ENCODE results near the gene PHGDH. TPM values are rescaled to one million over a fixed set of nuclear protein-coding genes. Genes with fewer than 3 reads are reported as not detected.
A peak's percentile ranks its signal among the peaks of the same experiment; 100 is the strongest.

Gene PHGDH
- total RNA-seq, 2 donors from 2014 or later, result 185 to 307 TPM

DNA sequence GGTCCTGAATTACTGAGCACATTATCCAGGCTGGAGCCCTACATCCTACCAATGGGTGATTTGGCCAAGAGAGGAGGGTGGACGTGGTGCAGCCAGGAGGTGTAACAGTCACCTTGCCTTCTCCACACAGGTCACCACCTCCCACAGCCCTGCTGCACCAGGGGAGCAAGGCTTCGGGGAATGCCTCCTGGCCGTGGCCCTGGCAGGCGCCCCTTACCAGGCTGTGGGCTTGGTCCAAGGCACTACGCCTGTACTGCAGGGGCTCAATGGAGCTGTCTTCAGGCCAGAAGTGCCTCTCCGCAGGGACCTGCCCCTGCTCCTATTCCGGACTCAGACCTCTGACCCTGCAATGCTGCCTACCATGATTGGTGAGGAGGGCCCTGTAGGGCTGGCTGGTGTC lies 30.9 kb downstream of the PHGDH start:
- intact Hi-C loops (cut with DNase I), result loop anchor here (5.0 kb wide), 1 partner anchor 65 kb away; no protein-coding TSS in a partner anchor
- no peak for DNase-seq (ENCODE audit: low spot score)
- Histone ChIP-seq H3K27me3 (replicated peaks; ENCODE audit: insufficient read depth) (no peaks in the 10 kb centered on the region), H3K4me1 (replicated peaks) (no peaks in the 10 kb centered on the region), H3K36me3 (no peaks in the 10 kb centered on the region), H3K9me3 (no peaks in the 10 kb centered on the region), H3K27ac (no peak overlapping the region), H3K4me3 (no peak overlapping the region)
- WGBS, result 84% methylated on average over 7 of the region's 7 CpGs
- no peak for TF ChIP-seq POLR2AphosphoS5 (IDR thresholded peaks at IDR 0.05)
- TF ChIP-seq, protein P1, sequence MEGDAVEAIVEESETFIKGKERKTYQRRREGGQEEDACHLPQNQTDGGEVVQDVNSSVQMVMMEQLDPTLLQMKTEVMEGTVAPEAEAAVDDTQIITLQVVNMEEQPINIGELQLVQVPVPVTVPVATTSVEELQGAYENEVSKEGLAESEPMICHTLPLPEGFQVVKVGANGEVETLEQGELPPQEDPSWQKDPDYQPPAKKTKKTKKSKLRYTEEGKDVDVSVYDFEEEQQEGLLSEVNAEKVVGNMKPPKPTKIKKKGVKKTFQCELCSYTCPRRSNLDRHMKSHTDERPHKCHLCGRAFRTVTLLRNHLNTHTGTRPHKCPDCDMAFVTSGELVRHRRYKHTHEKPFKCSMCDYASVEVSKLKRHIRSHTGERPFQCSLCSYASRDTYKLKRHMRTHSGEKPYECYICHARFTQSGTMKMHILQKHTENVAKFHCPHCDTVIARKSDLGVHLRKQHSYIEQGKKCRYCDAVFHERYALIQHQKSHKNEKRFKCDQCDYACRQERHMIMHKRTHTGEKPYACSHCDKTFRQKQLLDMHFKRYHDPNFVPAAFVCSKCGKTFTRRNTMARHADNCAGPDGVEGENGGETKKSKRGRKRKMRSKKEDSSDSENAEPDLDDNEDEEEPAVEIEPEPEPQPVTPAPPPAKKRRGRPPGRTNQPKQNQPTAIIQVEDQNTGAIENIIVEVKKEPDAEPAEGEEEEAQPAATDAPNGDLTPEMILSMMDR (IDR thresholded peaks at IDR 0.05), result no peak
- no peak for TF ChIP-seq POLR2A (IDR thresholded peaks at IDR 0.05)

DNA sequence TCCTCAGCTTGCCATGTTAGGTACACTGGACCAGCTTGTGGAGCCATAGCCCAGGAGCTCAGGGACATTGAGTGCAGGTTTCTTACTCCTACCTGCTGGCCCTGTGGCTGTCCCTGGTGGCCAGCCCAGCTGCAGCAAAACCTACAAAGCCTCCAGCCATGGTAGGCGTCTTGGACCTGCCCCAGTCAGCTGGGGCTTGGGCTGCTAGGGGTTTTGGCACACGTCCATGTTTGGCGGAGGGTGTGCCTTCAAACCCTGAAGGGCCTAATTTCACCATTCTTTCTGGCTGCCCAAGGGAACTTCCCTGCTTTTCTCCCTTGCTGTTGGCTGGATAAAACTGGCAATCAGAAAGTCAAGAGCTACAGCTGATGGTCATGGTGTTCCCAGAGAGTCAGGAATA lies 31.6 kb downstream of the PHGDH start:
- no peak for TF ChIP-seq POLR2A (IDR thresholded peaks at IDR 0.05)
- no peak for TF ChIP-seq POLR2AphosphoS5 (IDR thresholded peaks at IDR 0.05)
- TF ChIP-seq, protein P1 (IDR thresholded peaks at IDR 0.05), result no peak
- H3K4me3 ChIP-seq, result no peak overlapping the region
- H3K27ac ChIP-seq, result no peak overlapping the region
- H3K4me1 ChIP-seq (replicated peaks), result no peaks in the 10 kb centered on the region
- no peak for DNase-seq (ENCODE audit: low spot score)
- no peaks in the 10 kb centered on the region for H3K9me3 ChIP-seq
- no peaks in the 10 kb centered on the region for H3K27me3 ChIP-seq (replicated peaks; ENCODE audit: insufficient read depth)
- WGBS, result 41% methylated on average over 3 of the region's 3 CpGs
- intact Hi-C loops (cut with DNase I), result loop anchor here (5.0 kb wide), 1 partner anchor 64 kb away; no protein-coding TSS in a partner anchor
- H3K36me3 ChIP-seq, result no peaks in the 10 kb centered on the region

DNA sequence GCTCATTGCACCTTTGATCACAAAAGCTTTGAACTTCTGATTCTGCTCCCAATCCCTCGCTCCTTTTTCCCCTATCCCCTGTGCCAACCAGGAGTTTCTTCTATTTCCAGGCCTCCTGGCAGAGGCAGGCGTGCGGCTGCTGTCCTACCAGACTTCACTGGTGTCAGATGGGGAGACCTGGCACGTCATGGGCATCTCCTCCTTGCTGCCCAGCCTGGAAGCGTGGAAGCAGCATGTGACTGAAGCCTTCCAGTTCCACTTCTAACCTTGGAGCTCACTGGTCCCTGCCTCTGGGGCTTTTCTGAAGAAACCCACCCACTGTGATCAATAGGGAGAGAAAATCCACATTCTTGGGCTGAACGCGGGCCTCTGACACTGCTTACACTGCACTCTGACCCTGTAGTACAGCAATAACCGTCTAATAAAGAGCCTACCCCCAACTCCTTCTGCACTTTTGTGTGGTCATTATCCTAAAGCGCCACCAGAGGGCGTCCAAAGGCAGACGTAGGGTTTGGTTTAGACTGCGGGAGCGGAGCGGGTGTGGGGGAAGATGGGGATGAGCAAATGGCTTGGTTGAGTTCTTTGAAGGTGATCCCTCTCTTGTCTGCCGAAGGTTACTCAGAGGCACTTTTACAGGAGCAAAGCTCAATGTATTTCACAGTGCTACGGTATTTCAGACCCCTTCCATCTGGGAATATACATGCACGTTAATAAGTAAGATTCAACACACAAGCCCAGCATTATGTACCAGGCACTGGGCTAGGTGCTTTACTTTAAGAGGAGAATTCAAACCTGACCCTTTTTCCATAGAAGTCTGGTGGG lies 32.3 kb downstream of the PHGDH start:
- 34% methylated on average over 17 of the region's 17 CpGs for WGBS
- Histone ChIP-seq H3K4me3 (no peak overlapping the region), H3K27ac (no peak overlapping the region), H3K9me3 (no peaks in the 10 kb centered on the region), H3K36me3 (no peaks in the 10 kb centered on the region), H3K27me3 (replicated peaks; ENCODE audit: insufficient read depth) (no peaks in the 10 kb centered on the region), H3K4me1 (replicated peaks) (no peaks in the 10 kb centered on the region)
- intact Hi-C loops (cut with DNase I), result loop anchor here (5.0 kb wide), 1 partner anchor 63 kb away; no protein-coding TSS in a partner anchor
- peak; percentile 69 for DNase-seq (ENCODE audit: low spot score)
- TF ChIP-seq, protein P1 (IDR thresholded peaks at IDR 0.05), result peak; percentile 65 to 80 (median 76)
- TF ChIP-seq POLR2A (IDR thresholded peaks at IDR 0.05) (no peak), POLR2AphosphoS5 (IDR thresholded peaks at IDR 0.05) (peak; percentile 19)

DNA sequence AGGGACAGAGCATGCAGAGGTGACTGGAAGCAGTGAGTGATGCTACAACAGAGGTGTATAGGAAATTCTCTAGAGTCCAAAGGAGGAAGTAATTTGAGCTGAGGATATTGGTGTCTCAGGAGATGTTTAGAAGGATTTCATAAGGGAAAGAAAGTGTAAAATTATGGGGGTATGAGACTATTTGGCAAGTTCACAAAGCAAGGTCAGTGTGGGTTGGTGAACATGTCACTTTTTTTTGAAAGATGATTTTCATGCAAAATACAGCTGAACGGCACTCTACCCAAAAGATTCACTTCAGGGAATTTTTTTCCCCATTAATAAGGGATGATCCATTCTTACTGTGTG lies 32.8 kb downstream of the PHGDH start:
- no peak overlapping the region for H3K4me3 ChIP-seq
- no peaks in the 10 kb centered on the region for H3K4me1 ChIP-seq (replicated peaks)
- intact Hi-C loops (cut with DNase I), result loop anchor here (5.0 kb wide), 1 partner anchor 63 kb away; no protein-coding TSS in a partner anchor
- H3K36me3 ChIP-seq, result no peaks in the 10 kb centered on the region
- TF ChIP-seq POLR2AphosphoS5 (IDR thresholded peaks at IDR 0.05) (no peak), POLR2A (IDR thresholded peaks at IDR 0.05) (no peak)
- TF ChIP-seq, protein P1 (IDR thresholded peaks at IDR 0.05), result no peak
- H3K27me3 ChIP-seq (replicated peaks; ENCODE audit: insufficient read depth), result no peaks in the 10 kb centered on the region
- no peak for DNase-seq (ENCODE audit: low spot score)
- H3K9me3 ChIP-seq, result no peaks in the 10 kb centered on the region
- WGBS, result 93% methylated on average over 1 of the region's 1 CpG
- no peak overlapping the region for H3K27ac ChIP-seq

DNA sequence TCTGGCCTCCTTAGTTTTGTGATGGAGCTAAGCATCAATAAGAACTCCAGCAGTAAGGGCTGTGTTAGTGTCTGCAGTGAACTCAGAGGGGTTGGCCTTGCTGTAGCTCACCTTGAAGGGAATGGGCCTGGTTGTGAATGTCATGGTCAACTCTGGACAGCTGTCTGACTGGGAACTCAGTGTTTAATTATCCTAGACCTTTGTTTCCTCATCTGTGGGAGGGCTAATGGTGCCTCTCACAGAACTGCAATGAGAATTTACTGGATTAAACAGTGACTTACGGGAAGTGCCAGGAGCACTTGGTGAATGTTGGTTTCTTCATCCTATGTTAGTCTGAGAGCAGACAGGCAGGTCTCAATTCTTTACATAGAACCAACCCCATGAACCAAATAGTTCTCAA lies 33.3 kb downstream of the PHGDH start:
- no peaks in the 10 kb centered on the region for H3K9me3 ChIP-seq
- H3K27me3 ChIP-seq (replicated peaks; ENCODE audit: insufficient read depth), result no peaks in the 10 kb centered on the region
- 75% methylated on average over 1 of the region's 1 CpG for WGBS
- H3K27ac ChIP-seq, result no peak overlapping the region
- no peak for DNase-seq (ENCODE audit: low spot score)
- intact Hi-C loops (cut with DNase I), result no loop called here
- no peaks in the 10 kb centered on the region for H3K4me1 ChIP-seq (replicated peaks)
- no peaks in the 10 kb centered on the region for H3K36me3 ChIP-seq
- no peak for TF ChIP-seq POLR2A (IDR thresholded peaks at IDR 0.05)
- H3K4me3 ChIP-seq, result no peak overlapping the region
